BLaER1 (cell line): ENCODE measurements around the gene ZNF134.
A peak's percentile ranks its signal among the peaks of the same experiment; 100 is the strongest.

Experiments used
- H3K27ac ChIP-seq: shearing (Covaris generic); formaldehyde crosslinking; 2 replicates; pipeline ENCODE4 v1.8.1; 2022
- H3K27me3 ChIP-seq: shearing (Covaris generic); formaldehyde crosslinking; 2 replicates; pipeline ENCODE4 v1.8.1; 2022
- H3K36me3 ChIP-seq: shearing (Covaris generic); formaldehyde crosslinking; 2 replicates; pipeline ENCODE4 v1.8.1; 2022
- H3K4me1 ChIP-seq: shearing (Covaris generic); formaldehyde crosslinking; 2 replicates; pipeline ENCODE4 v1.8.1; 2022
- H3K4me2 ChIP-seq: shearing (Covaris generic); formaldehyde crosslinking; 2 replicates; pipeline ENCODE4 v1.8.1; 2022
- H3K4me3 ChIP-seq: shearing (Covaris generic); formaldehyde crosslinking; 2 replicates; pipeline ENCODE4 v1.8.1; 2022
- H3K9ac ChIP-seq: shearing (Covaris generic); formaldehyde crosslinking; 2 replicates; pipeline ENCODE4 v1.8.1; 2022
- H3K9me3 ChIP-seq: shearing (Covaris generic); formaldehyde crosslinking; 2 replicates; pipeline ENCODE4 v1.8.1; 2022
- H4K20me1 ChIP-seq: shearing (Covaris generic); formaldehyde crosslinking; 2 replicates; pipeline ENCODE4 v1.8.1; 2022
- Cebpa-rat ChIP-seq: shearing (Covaris generic); IDR thresholded peaks from 2 replicates; pipeline ENCODE4 v1.8.1; 2022

The ZNF134 gene

DNA sequence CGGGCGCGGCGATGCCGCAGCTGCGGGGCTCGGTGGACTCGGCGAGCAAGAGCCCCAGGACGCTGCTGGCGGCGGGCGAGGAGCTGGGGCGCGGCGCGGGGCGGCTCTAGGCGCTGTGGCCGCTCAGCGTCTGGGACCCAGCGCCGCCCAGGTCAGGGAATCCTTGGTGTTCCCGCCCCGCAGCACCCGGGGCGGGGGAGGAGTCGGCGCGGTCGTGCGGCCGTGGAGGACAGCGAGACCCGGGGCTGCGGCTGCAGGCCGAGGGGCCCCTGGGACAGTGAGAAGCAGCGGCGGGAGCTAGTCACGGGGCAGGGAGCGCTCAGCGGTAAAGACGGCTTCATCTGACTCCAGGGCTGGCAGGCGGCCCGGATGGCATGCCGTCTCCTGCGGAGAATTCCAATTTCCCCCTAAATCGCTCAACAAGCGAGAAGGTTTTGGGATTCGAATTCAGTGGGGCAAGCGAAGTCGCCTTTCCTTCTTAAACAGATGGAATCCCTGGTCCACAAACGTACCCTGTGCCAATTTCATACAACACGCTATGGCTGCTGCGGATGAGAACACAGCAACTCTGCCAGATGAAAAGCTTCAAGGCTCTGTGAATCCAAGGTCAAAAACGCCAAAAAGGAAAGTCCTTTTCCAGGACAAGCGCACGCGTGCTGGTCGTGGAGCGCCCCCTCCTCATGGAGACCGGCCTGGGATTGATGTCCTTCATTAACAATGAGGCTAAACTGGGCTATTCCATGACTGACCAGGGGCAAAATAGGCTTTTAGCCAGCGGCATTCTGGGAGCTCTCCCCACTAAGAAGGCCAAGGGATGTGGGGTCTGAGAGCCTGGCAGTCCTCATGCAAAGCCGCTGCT is 50.5 kb downstream of the ZNF134 start:
- Histone ChIP-seq H3K4me1 (peaks cover 16% of the 10 kb centered on the region), H3K9ac (peak overlapping the region; percentile 60), H4K20me1 (no peaks in the 10 kb centered on the region), H3K9me3 (no peaks in the 10 kb centered on the region), H3K4me3 (peak overlapping the region; percentile 67), H3K36me3 (no peaks in the 10 kb centered on the region), H3K27me3 (peaks cover 39% of the 10 kb centered on the region), H3K4me2 (peak overlapping the region; percentile 90), H3K27ac (no peak overlapping the region)
- no peak for TF ChIP-seq Cebpa-rat

DNA sequence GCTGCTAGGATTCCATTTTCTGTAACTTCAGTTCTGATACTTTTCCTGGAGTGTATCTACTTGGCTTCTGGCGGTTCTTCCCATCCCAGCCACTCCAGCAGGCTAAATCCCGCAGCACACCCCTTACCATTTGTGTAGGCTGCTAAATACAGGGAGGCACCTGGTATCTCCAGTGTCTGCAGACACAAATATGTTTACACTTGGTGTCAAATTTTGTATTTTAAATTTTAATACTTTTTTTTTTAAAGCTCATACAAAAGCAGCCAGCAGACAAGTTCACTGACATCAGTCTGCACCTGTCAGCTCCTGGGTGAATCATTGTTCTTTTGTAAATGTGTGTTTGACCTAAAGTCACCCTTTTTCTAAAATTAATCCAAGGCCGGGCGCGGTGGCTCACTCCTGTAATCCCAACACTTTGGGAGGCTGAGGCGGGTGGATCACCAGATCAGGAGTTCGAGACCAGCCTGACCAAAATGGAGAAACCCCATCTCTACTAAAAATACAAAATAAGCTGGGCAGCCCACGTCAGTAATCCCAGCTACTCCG is 51.3 kb downstream of the ZNF134 start:
- Histone ChIP-seq H3K4me2 (no peak overlapping the region), H3K27ac (no peak overlapping the region), H3K4me1 (peaks cover 16% of the 10 kb centered on the region), H3K4me3 (no peak overlapping the region), H3K9ac (no peak overlapping the region), H4K20me1 (no peaks in the 10 kb centered on the region), H3K9me3 (no peaks in the 10 kb centered on the region), H3K27me3 (peaks cover 39% of the 10 kb centered on the region), H3K36me3 (no peaks in the 10 kb centered on the region)
- no peak for TF ChIP-seq Cebpa-rat

DNA sequence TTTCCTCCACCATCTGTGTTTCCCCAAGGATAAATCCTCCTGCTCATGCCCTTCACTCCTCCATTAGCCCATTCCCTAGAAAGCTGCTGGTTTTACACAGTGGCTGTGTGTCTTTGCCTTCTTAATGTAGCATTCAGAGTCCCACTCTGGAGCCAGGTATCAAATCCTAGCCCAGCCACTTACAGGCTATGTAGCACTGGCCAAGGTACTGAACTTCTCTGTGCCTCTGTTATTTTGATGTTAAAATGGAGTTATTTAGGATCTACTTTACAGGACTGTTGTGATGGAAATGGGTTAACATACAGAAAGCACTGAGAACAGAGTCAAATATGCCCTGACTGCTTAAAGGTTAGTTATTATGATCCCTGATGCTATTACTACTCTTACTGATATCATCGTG is 53.2 kb downstream of the ZNF134 start:
- Histone ChIP-seq H3K9me3 (no peaks in the 10 kb centered on the region), H3K4me1 (peaks cover 16% of the 10 kb centered on the region), H3K27me3 (peaks cover 39% of the 10 kb centered on the region), H3K4me2 (no peak overlapping the region), H3K4me3 (no peak overlapping the region), H3K9ac (no peak overlapping the region), H3K36me3 (no peaks in the 10 kb centered on the region), H4K20me1 (no peaks in the 10 kb centered on the region), H3K27ac (no peak overlapping the region)
- no peak for TF ChIP-seq Cebpa-rat

DNA sequence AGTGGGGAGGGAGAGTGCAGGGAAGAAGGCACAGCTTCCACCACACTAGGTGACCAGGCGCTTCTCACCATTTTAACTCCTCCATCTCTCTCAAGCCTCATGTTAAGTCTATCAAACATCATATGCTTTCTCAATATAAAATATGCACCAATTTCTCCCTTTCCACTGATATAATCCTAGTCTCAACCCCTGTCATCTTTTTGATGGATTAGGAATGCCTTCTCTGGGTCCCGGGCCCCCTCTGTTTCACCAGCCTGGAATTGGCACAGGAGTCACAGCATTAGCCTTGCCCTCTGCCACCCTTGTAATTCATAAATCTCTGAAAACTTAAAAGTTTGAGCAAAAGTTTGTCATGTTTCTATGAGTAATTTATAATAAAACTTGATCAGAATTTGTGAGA is 54.6 kb downstream of the ZNF134 start, which contains the start of gene ZSCAN4:
ZSCAN4 (plus strand) TSS at position 301 of the 400 bp plus-strand sequence. CDS start 7,211 bp downstream, outside the sequence.
- Histone ChIP-seq H3K27me3 (peaks cover 27% of the 10 kb centered on the region), H3K9me3 (no peaks in the 10 kb centered on the region), H3K27ac (no peak within 1 kb of the TSS), H3K4me2 (no peak within 1 kb of the TSS), H3K4me1 (peaks cover 13% of the 10 kb centered on the region), H4K20me1 (no peaks in the 10 kb centered on the region), H3K9ac (no peak within 1 kb of the TSS), H3K36me3 (no peaks in the 10 kb centered on the region), H3K4me3 (no peak within 1 kb of the TSS)
- no peak for TF ChIP-seq Cebpa-rat

DNA sequence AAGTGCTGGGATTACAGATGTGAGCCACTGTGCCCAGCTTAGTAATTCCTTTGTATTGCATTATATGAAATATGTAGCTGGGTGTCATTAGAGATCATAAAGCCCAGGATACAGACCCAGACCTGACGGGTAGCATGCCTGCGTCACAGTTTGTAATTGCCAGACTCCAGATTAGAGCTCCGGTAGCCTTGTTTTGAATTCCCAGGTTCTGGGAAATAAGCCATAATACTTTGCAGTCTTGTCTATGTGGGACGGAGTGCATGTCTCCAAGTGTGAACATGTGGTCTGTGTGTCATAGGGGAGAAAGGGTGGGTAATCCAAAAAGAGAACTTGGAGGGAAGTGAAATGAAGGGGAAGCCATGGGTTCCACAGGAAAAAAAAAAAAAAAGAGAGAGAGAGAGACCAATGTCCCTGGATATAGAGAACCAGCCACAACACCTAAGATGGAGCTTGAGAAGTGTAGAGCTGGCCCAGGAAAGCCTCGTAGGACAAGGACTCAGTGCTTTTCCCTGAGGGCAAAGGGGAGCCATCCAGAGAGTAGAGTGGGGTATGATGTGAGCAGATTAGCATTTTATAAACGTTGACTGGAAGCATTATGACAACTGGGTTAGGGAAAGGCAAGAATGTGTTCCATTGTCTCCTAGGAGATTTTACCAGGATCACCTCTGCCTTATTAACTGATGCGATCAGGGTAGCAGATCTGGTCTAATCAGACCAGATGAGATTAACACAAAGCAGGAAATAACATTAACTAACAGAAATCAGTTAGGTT is 57.3 kb downstream of the ZNF134 start:
- H4K20me1 ChIP-seq = no peaks in the 10 kb centered on the region
- no peak overlapping the region for H3K9ac ChIP-seq
- peaks cover under 1% of the 10 kb centered on the region; the same call in 1 of the 2 replicates for H3K27me3 ChIP-seq
- no peak overlapping the region for H3K4me2 ChIP-seq
- no peak for TF ChIP-seq Cebpa-rat
- no peaks in the 10 kb centered on the region for H3K9me3 ChIP-seq
- H3K4me1 ChIP-seq = peaks cover 15% of the 10 kb centered on the region
- no peaks in the 10 kb centered on the region for H3K36me3 ChIP-seq
- no peak overlapping the region for H3K27ac ChIP-seq
- no peak overlapping the region for H3K4me3 ChIP-seq

DNA sequence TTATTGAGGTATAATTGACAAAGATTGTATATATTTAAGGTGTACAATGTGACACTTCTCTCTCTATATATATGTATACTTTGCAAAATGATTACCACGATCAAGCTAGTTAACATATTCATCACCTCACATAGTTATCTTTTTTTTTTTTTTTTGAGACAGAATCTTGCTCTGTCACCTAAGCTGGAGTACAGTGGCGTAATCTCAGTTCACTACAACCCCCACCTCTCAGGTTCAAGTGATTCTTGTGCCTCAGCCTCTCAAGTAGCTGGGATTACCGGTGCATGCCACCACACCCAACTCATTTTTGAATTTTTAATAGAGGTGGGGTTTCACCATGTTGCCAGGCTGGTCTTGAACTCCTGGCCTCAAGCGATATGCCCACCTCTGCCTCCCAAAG is 58.4 kb downstream of the ZNF134 start:
- Histone ChIP-seq H4K20me1 (no peaks in the 10 kb centered on the region), H3K4me1 (peaks cover 21% of the 10 kb centered on the region), H3K27me3 (no peaks in the 10 kb centered on the region), H3K4me2 (no peak overlapping the region), H3K27ac (no peak overlapping the region), H3K9ac (no peak overlapping the region), H3K4me3 (no peak overlapping the region), H3K36me3 (no peaks in the 10 kb centered on the region), H3K9me3 (no peaks in the 10 kb centered on the region)
- no peak for TF ChIP-seq Cebpa-rat
